Ovary (tissue), 9 donors: ENCODE results near the gene HIBADH. TPM values are rescaled to one million over a fixed set of nuclear protein-coding genes. Genes with fewer than 3 reads are reported as not detected.

ENCODE experiments used
- DNase-seq, 5 donors: peaks; one replicate each; pipeline ENCODE4 v3.0.0-alpha.2; 2019 to 2020
- H3K27ac ChIP-seq, 2 donors: fragments of 200-600 bp; one replicate each; pipeline versions ENCODE4 v1.5.1 to v1.8.0; 2019 to 2022
- H3K27me3 ChIP-seq: fragments of 200-600 bp; one replicate; pipeline ENCODE4 v1.8.0; 2022
- H3K36me3 ChIP-seq: fragments of 200-600 bp; sonication (generic); one replicate; pipeline ENCODE4 v1.5.1; 2019
- H3K4me1 ChIP-seq: one replicate; pipeline ENCODE4 v1.8.1; 2013; ENCODE audit warnings: mild to moderate bottlenecking, moderate library complexity; ENCODE audit not compliant: insufficient read depth
- H3K4me3 ChIP-seq: fragments of 200-600 bp; sonication (generic); one replicate; pipeline ENCODE4 v1.5.1; 2017
- H3K9me3 ChIP-seq, 2 donors: fragments of 200-600 bp in 1 of 2; sonication (generic) in 1 of 2; one replicate each; pipeline versions ENCODE4 v1.5.1 to v1.8.1; 2013 to 2019; ENCODE audit warnings: mild to moderate bottlenecking in 1 of 2, moderate library complexity in 1 of 2
- EP300 ChIP-seq: sonication (generic); formaldehyde crosslinking; IDR thresholded peaks from one replicate; pipeline ENCODE4 v1.6.1; 2017; ENCODE audit warnings: antibody characterized with exemption
- POLR2A ChIP-seq: fragments of 450-650 bp; IDR thresholded peaks from one replicate; pipeline ENCODE4 v1.6.1; 2017; ENCODE audit warnings: antibody characterized with exemption, mild to moderate bottlenecking, moderate library complexity
- WGBS, 3 donors: extraction: QIAGEN DNeasy Blood & Tissue Kit in 1 of 3; methylation state at CpG; one replicate each; pipeline versions ENCODE4 v1.1.5 to v1.1.7; 2013 to 2017; 5-methylcytosine and 5-hydroxymethylcytosine counted together
- intact Hi-C, 4 donors: fragments of 100-400 bp; cut with DNase I; formaldehyde crosslinking; loops; one replicate each; pipeline versions ENCODE4 v1.11.0 to v1.15.1; 2022 to 2023
- polyA plus RNA-seq, 2 donors: library from polyadenylated mRNA; stranded (reverse); fragments of 200-250 nt in 1 of 2; fragments of 350-450 nt in 1 of 2; fragmentation: Illumina TruSeq in 1 of 2; extraction: RNeasy Lipid Tissue Mini Kit (QIAGEN cat#74804) in 1 of 2; gene quantifications; one replicate each; pipeline ENCODE4 v1.2.3, GENCODE V29; 2013 to 2014
- total RNA-seq, 7 donors: library from RNA; depleted of rRNA in 2 of 7; stranded (reverse); fragments of >200 nt in 2 of 7; fragmentation: NEBNext Ultra II Directional in 3 of 7; extraction: Animal tissue kit (Norgen Biotek cat#: 25700) in 3 of 7; gene quantifications; one replicate each; pipeline versions ENCODE4 v1.1.0 to v1.2.4, GENCODE V29; 2016 to 2023
- TF ChIP-seq, protein P1 (sequence below), 3 donors: fragments of 450-650 bp in 2 of 3; fragments of 200-600 bp in 1 of 3; IDR thresholded peaks; one replicate each; pipeline versions ENCODE4 v1.5.1 to v1.8.0; 2016 to 2022; ENCODE audit warnings: antibody characterized with exemption in 3 of 3, mild to moderate bottlenecking in 1 of 3
- donor health status: DM: no; HTN: no; CAD: no; lungs with moderate emphysema.
- donor health status: DM: no; HTN: no; CAD: no.
- donor health status: Bipolar disorder and iron deficiency.
- donor health status: DM: yes; HTN: yes; CAD: no.
- donor health status: DM: no; HTN: no; CAD: no.
- donor health status: DM: yes; HTN: yes; CAD: no.

HIBADH gene
- total and polyA plus RNA-seq, 9 donors = 24.4 to 76.0 (median 36.9) TPM

GRCh38 chr7:27688056-27688455 lies 25.4 kb upstream of the HIBADH start:
- no peaks in the 10 kb centered on the region for H3K9me3 ChIP-seq
- H3K4me1 ChIP-seq = no peaks in the 10 kb centered on the region
- H3K27me3 ChIP-seq = no peaks in the 10 kb centered on the region
- no peak for DNase-seq
- H3K36me3 ChIP-seq = no peaks in the 10 kb centered on the region
- TF ChIP-seq, protein P1, sequence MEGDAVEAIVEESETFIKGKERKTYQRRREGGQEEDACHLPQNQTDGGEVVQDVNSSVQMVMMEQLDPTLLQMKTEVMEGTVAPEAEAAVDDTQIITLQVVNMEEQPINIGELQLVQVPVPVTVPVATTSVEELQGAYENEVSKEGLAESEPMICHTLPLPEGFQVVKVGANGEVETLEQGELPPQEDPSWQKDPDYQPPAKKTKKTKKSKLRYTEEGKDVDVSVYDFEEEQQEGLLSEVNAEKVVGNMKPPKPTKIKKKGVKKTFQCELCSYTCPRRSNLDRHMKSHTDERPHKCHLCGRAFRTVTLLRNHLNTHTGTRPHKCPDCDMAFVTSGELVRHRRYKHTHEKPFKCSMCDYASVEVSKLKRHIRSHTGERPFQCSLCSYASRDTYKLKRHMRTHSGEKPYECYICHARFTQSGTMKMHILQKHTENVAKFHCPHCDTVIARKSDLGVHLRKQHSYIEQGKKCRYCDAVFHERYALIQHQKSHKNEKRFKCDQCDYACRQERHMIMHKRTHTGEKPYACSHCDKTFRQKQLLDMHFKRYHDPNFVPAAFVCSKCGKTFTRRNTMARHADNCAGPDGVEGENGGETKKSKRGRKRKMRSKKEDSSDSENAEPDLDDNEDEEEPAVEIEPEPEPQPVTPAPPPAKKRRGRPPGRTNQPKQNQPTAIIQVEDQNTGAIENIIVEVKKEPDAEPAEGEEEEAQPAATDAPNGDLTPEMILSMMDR (IDR thresholded peaks at IDR 0.05) = no peak
- no peak for TF ChIP-seq EP300
- no peak for TF ChIP-seq POLR2A
- no peak overlapping the region for H3K4me3 ChIP-seq
- WGBS, 3 donors = 81 to 93% (median 90%) methylated on average over 4 of the region's 4 CpGs
- intact Hi-C loops = no loop called here
- H3K27ac ChIP-seq = no peak overlapping the region

- no peak for DNase-seq
- no peak for TF ChIP-seq POLR2A
- no peak for TF ChIP-seq EP300
- TF ChIP-seq, protein P1 (IDR thresholded peaks at IDR 0.05) = no peak
- no peaks in the 10 kb centered on the region for H3K36me3 ChIP-seq
- no peaks in the 10 kb centered on the region for H3K9me3 ChIP-seq
- H3K27me3 ChIP-seq = no peaks in the 10 kb centered on the region
- H3K4me1 ChIP-seq = no peaks in the 10 kb centered on the region
- H3K4me3 ChIP-seq = no peak overlapping the region
- H3K27ac ChIP-seq = no peak overlapping the region
- intact Hi-C loops = no loop called here
These were observed 23.6 kb upstream of the HIBADH start for GRCh38 chr7:27686315-27686714.

DNA sequence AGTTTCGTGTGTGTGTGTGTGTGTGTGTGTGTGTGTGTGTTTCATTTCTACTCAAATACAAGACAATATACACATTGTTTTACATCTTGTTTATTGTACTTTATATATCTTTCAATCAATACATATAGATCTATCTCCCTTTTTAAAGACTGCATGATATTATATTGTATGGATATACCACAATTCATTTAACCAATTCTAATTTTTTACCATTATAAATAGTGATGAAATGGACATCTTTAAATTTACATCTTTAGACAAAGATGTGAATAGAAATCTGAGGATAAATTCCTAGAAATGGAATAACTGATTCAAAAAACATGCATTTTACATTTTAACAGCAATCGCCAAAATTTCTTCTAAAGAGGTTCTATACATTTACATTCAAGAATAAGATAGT lies 23.2 kb upstream of the HIBADH start:
- H3K9me3 ChIP-seq = no peaks in the 10 kb centered on the region
- intact Hi-C loops = no loop called here

DNA sequence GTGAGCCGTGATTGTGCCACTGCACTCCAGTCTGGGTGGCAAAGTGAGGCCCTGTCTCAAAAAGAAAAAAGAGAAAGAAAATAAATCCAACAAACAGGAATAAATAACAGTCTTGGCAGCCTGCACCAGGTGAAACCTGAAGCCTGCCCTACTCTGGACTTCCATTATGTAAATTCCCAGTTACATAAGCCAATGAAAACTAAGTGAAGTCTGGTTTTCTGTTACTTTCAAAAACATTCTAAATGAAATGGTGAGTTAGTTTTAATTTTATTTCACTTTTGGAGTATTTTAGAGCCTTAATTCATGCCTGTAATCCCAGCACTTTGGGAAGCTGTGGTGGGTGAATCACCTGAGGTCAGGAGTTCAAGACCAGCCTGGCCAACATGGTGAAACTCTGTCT lies 22.5 kb upstream of the HIBADH start:
- Histone ChIP-seq H3K27ac (no peak overlapping the region), H3K4me1 (no peaks in the 10 kb centered on the region), H3K36me3 (no peaks in the 10 kb centered on the region), H3K27me3 (no peaks in the 10 kb centered on the region), H3K9me3 (no peaks in the 10 kb centered on the region), H3K4me3 (no peak overlapping the region)
- WGBS, 3 donors = 95 to 96% (median 95%) methylated on average over 1 of the region's 1 CpG
- TF ChIP-seq, protein P1 (IDR thresholded peaks at IDR 0.05) = no peak
- TF ChIP-seq POLR2A (no peak), EP300 (no peak)
- intact Hi-C loops = no loop called here
- no peak for DNase-seq

More for the DNA sequence above, 23.2 kb upstream of the HIBADH start:
- 67 to 89% (median 70%) methylated on average over 2 of the region's 2 CpGs for WGBS, 3 donors
- DNase-seq = no peak
- H3K36me3 ChIP-seq = no peaks in the 10 kb centered on the region
- H3K4me1 ChIP-seq = no peaks in the 10 kb centered on the region
- no peak overlapping the region for H3K27ac ChIP-seq
- TF ChIP-seq POLR2A (no peak), EP300 (no peak)
- TF ChIP-seq, protein P1 (IDR thresholded peaks at IDR 0.05) = no peak
- no peaks in the 10 kb centered on the region for H3K27me3 ChIP-seq
- no peak overlapping the region for H3K4me3 ChIP-seq

DNA sequence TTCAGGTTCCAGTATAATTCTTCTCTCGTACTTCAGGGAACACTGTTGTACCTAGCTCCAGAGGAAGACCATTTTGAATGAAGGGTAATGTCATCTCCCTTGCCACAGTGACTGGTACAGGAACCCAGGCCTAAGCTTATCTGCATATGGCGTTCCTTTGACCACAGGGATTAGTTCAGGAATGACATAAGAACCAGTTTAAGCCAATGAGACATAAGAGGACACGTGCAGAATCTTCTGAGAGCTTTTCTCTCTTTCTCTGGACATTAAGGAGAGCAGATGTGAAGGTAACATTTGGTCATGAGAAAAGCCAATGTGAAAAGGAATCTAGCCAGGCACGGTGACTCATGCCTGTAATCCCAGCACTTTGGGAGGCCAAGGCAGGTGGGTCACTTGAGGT lies 21.8 kb upstream of the HIBADH start:
- no peak for DNase-seq
- Histone ChIP-seq H3K9me3 (no peaks in the 10 kb centered on the region), H3K27ac (no peak overlapping the region), H3K4me3 (no peak overlapping the region), H3K27me3 (no peaks in the 10 kb centered on the region), H3K4me1 (no peaks in the 10 kb centered on the region), H3K36me3 (no peaks in the 10 kb centered on the region)
- WGBS, 3 donors = 88 to 90% (median 90%) methylated on average over 4 of the region's 4 CpGs
- TF ChIP-seq, protein P1 (IDR thresholded peaks at IDR 0.05) = no peak
- TF ChIP-seq POLR2A = no peak
- intact Hi-C loops = no loop called here
